ENCODE results near the gene EDIL3. TPM values are rescaled to one million over a fixed set of nuclear protein-coding genes. Genes with fewer than 3 reads are reported as not detected.

The EDIL3 gene
- total RNA-seq, 1 donor from 2014 or later = 604 TPM

- TF ChIP-seq CTCF (IDR thresholded peaks at IDR 0.05) = no peak
- peaks cover 10% of the 10 kb centered on the region for H3K36me3 Mint-ChIP-seq (ENCODE audit: low read depth)
- H3K4me1 Mint-ChIP-seq (ENCODE audit: low read depth) = peaks cover 28% of the 10 kb centered on the region
- no peaks in the 10 kb centered on the region for H3K27me3 Mint-ChIP-seq (ENCODE audit: low read depth)
- H3K4me3 Mint-ChIP-seq (ENCODE audit: unreplicated experiment) = no peak overlapping the region
- no peak overlapping the region for H3K27ac Mint-ChIP-seq (ENCODE audit: unreplicated experiment)
- H3K9me3 Mint-ChIP-seq (ENCODE audit: low read depth) = no peaks in the 10 kb centered on the region
- no peak for DNase-seq (ENCODE audit: low spot score)
Observed at GRCh38 chr5:84397385-84397784, 12.7 kb upstream of the EDIL3 start.

- Mint-ChIP-seq H3K4me1 (ENCODE audit: low read depth) (peaks cover 42% of the 10 kb centered on the region), H3K27me3 (ENCODE audit: low read depth) (no peaks in the 10 kb centered on the region), H3K4me3 (ENCODE audit: unreplicated experiment) (peak overlapping the region; percentile 33), H3K9me3 (ENCODE audit: low read depth) (no peaks in the 10 kb centered on the region), H3K36me3 (ENCODE audit: low read depth) (peaks cover 11% of the 10 kb centered on the region), H3K27ac (ENCODE audit: unreplicated experiment) (peak overlapping the region; percentile 94)
- TF ChIP-seq CTCF (IDR thresholded peaks at IDR 0.05) = peak; percentile 2
- no peak for DNase-seq (ENCODE audit: low spot score)
Observed at GRCh38 chr5:84393969-84394368, 9.3 kb upstream of the EDIL3 start.

GRCh38 chr5:84392836-84393235 is 8.2 kb upstream of the EDIL3 start:
- no peaks in the 10 kb centered on the region for H3K27me3 Mint-ChIP-seq (ENCODE audit: low read depth)
- TF ChIP-seq CTCF (IDR thresholded peaks at IDR 0.05) = no peak
- no peak overlapping the region for H3K4me3 Mint-ChIP-seq (ENCODE audit: unreplicated experiment)
- H3K9me3 Mint-ChIP-seq (ENCODE audit: low read depth) = no peaks in the 10 kb centered on the region
- H3K4me1 Mint-ChIP-seq (ENCODE audit: low read depth) = peaks cover 44% of the 10 kb centered on the region
- peak overlapping the region; percentile 46 for H3K27ac Mint-ChIP-seq (ENCODE audit: unreplicated experiment)
- no peak for DNase-seq (ENCODE audit: low spot score)
- peaks cover 13% of the 10 kb centered on the region for H3K36me3 Mint-ChIP-seq (ENCODE audit: low read depth)

GRCh38 chr5:84385705-84386104 is 1.0 kb upstream of the EDIL3 start:
- H3K36me3 Mint-ChIP-seq (ENCODE audit: low read depth) = peaks cover 14% of the 10 kb centered on the region
- no peak for TF ChIP-seq CTCF (IDR thresholded peaks at IDR 0.05)
- H3K4me3 Mint-ChIP-seq (ENCODE audit: unreplicated experiment) = peak overlapping the region; percentile 99
- H3K9me3 Mint-ChIP-seq (ENCODE audit: low read depth) = no peaks in the 10 kb centered on the region
- H3K4me1 Mint-ChIP-seq (ENCODE audit: low read depth) = peaks cover 44% of the 10 kb centered on the region
- H3K27me3 Mint-ChIP-seq (ENCODE audit: low read depth) = no peaks in the 10 kb centered on the region
- H3K27ac Mint-ChIP-seq (ENCODE audit: unreplicated experiment) = peak overlapping the region; percentile 91
- DNase-seq (ENCODE audit: low spot score) = no peak

GRCh38 chr5:84383816-84384603 is 670 bp downstream of the EDIL3 start:
- TF ChIP-seq CTCF (IDR thresholded peaks at IDR 0.05) = peak; percentile 14
- peak; percentile 93 for DNase-seq (ENCODE audit: low spot score)
- H3K36me3 Mint-ChIP-seq (ENCODE audit: low read depth) = peaks cover 9% of the 10 kb centered on the region
- no peaks in the 10 kb centered on the region for H3K9me3 Mint-ChIP-seq (ENCODE audit: low read depth)
- H3K4me3 Mint-ChIP-seq (ENCODE audit: unreplicated experiment) = peak overlapping the region; percentile 99
- H3K27me3 Mint-ChIP-seq (ENCODE audit: low read depth) = no peaks in the 10 kb centered on the region
- peaks cover 42% of the 10 kb centered on the region for H3K4me1 Mint-ChIP-seq (ENCODE audit: low read depth)
- peak overlapping the region; percentile 99 for H3K27ac Mint-ChIP-seq (ENCODE audit: unreplicated experiment)
